Measurements from ENCODE around the gene DMKN. TPM values are rescaled to one million over a fixed set of nuclear protein-coding genes. Genes with fewer than 3 reads are reported as not detected.

The DMKN gene
- total and polyA plus RNA-seq, 2 of the 8 experiments (the other 6 are each of a cell fraction or from before 2014, with no cell fraction given) = 290 to 330 TPM

DNA sequence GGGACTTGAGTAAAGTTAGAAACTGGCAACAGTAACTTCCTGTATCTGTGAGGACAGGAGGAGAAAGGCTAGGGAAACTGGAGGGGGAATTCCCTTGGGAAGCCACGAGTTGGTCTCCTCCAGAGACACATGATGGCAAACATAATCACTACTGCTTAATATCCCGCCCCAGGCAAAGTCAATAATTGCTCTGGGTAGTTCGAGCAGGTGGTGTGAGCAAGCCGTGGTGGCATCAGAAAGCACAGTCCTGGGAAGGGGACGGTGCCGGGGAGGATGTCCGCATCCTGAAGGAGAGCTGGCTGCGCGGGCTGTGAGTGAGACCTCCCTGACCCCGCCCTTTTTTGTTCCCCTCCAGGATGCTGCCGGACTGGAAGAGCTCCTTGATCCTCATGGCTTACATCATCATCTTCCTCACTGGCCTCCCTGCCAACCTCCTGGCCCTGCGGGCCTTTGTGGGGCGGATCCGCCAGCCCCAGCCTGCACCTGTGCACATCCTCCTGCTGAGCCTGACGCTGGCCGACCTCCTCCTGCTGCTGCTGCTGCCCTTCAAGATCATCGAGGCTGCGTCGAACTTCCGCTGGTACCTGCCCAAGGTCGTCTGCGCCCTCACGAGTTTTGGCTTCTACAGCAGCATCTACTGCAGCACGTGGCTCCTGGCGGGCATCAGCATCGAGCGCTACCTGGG, 63.9 kb downstream of the DMKN start:
- no peak for FAIRE-seq

More for the DNA sequence above, 63.9 kb downstream of the DMKN start:
- POLR2A ChIA-PET (ENCODE audit: partially characterized antibody) = interaction anchor here (1.1 kb wide), 1 partner anchor 26 kb away, joined by 3 read pairs; no protein-coding TSS in a partner anchor
- CTCF ChIA-PET (ENCODE audit: partially characterized antibody) = interaction anchor here (0.7 to 1.8 kb wide), 5 partner anchors 10 to 46 kb away, joined by 3 to 4 read pairs (median 4); no protein-coding TSS in a partner anchor
- Histone ChIP-seq H4K91ac (replicated peaks; ENCODE audit: insufficient read length, low read length) (no peak overlapping the region), H4K8ac (ENCODE audit: extremely low read depth, insufficient read depth, low read length) (peak overlapping the region; percentile 65), H3K79me1 (ENCODE audit: low read depth, low read length) (no peaks in the 10 kb centered on the region), H3K14ac (ENCODE audit: insufficient read length) (no peak overlapping the region), H3K27ac (ENCODE audit: low read depth, low read length) (no peak overlapping the region), H3K4me1 (replicated peaks in 1 of 4; ENCODE audit: control insufficient read depth in 3 of 4, insufficient read depth in 4 of 4, low read length in 3 of 4) (peaks cover 0 to 4% (median 0%) of the 10 kb centered on the region in 4 experiments; a peak in 1 of 7 replicates), H3K4me2 (ENCODE audit: insufficient read depth in 1 of 2, low read depth in 2 of 2, low read length in 2 of 2) (no peak overlapping the region), H3K4ac (replicated peaks; ENCODE audit: insufficient read length, low read depth, low read length) (no peak overlapping the region), H3K36me3 (ENCODE audit: control insufficient read depth in 2 of 4, insufficient read depth in 4 of 4, low read length in 3 of 4) (no peaks in the 10 kb centered on the region), H4K5ac (ENCODE audit: insufficient read length, low read depth, low read length) (no peak overlapping the region), H3K56ac (replicated peaks; ENCODE audit: insufficient read length, low read depth, low read length) (no peak overlapping the region), H3K23me2 (ENCODE audit: low read depth, low read length) (no peaks in the 10 kb centered on the region), H4K20me1 (replicated peaks in 1 of 2; ENCODE audit: control insufficient read depth in 1 of 2, insufficient read depth in 2 of 2, low read length in 2 of 2) (no peaks in the 10 kb centered on the region), H2BK15ac (ENCODE audit: low read length) (no peak overlapping the region), H3K9me3 (ENCODE audit: insufficient read depth in 2 of 2, low read depth in 1 of 2, low read length in 1 of 2) (no peaks in the 10 kb centered on the region), H3K4me3 (ENCODE audit: extremely low read depth in 1 of 4, insufficient read depth in 2 of 4, low read depth in 3 of 4, low read length in 4 of 4) (no peak overlapping the region), H2BK20ac (ENCODE audit: low read length) (no peak overlapping the region), H3K79me2 (ENCODE audit: control insufficient read depth in 1 of 2, insufficient read depth in 2 of 2, low read length in 2 of 2) (no peaks in the 10 kb centered on the region), H2BK12ac (ENCODE audit: low read depth, low read length) (0 out of 2 replicates have a peak overlapping the region, but pooled peaks have one; percentile 9), H2AK5ac (ENCODE audit: low read depth, low read length) (no peak overlapping the region), H2BK120ac (replicated peaks; ENCODE audit: low read depth, low read length) (no peak overlapping the region), H3K23ac (ENCODE audit: insufficient read length) (no peak overlapping the region), H2BK5ac (ENCODE audit: low read depth, low read length) (no peak overlapping the region), H3K27me3 (replicated peaks in 1 of 4; ENCODE audit: control insufficient read depth in 3 of 4, extremely low read depth in 1 of 4, insufficient read depth in 3 of 4, low read length in 3 of 4) (peaks cover 0 to 5% (median 0%) of the 10 kb centered on the region in 4 experiments; a peak in 3 of 7 replicates), H3K9ac (replicated peaks in 1 of 4; ENCODE audit: extremely low read depth in 1 of 4, low read depth in 3 of 4, low read length in 3 of 4) (no peak overlapping the region), H2AFZ (ENCODE audit: low read length) (no peak overlapping the region), H3K18ac (ENCODE audit: extremely low read depth, low read length) (no peak overlapping the region)
- 87% methylated on average over 27 of the region's 27 CpGs; no CpG with 5 or more reads in 1 of the 2 experiments for WGBS, 2 experiments (ENCODE audit: extremely low coverage in 1 of 2, insufficient coverage in 1 of 2, insufficient read length in 1 of 2, insufficient replicate concordance in 2 of 2, low coverage in 1 of 2, low lambda C conversion rate in 2 of 2, missing lambda C conversion rate in 1 of 2)
- DNase-seq (ENCODE audit: low read depth in 1 of 2, low spot score in 2 of 2) = no peak
- TF ChIP-seq CBX5 (IDR thresholded peaks at IDR 0.05; ENCODE audit: low read depth, low read length) (no peak), BRCA1 (IDR thresholded peaks at IDR 0.05; ENCODE audit: low read depth, low read length) (no peak), RXRA (IDR thresholded peaks at IDR 0.05; ENCODE audit: insufficient read depth, low read depth, low read length) (no peak), GTF2F1 (IDR thresholded peaks at IDR 0.05; ENCODE audit: borderline replicate concordance, low read depth, low read length) (no peak), CEBPB (IDR thresholded peaks at IDR 0.05; ENCODE audit: low read depth, low read length) (no peak), TBP (IDR thresholded peaks at IDR 0.05; ENCODE audit: low read depth, low read length) (no peak)

Measured in H1 (cell line).